ENCODE measurements around the gene DGCR6L. TPM values are rescaled to one million over a fixed set of nuclear protein-coding genes. Genes with fewer than 3 reads are reported as not detected.
"Not testable (repeated sequence)": the region's sequence is repeated elsewhere in the genome, so short reads cannot be mapped to it uniquely, and the experiment has no call there.

DGCR6L gene
- total RNA-seq, 1 experiment from 2014 or later = 38.6 TPM

GRCh38 chr22:20310773-20311172 is 9.1 kb downstream of the DGCR6L start:
- H2AFZ ChIP-seq (ENCODE audit: low read length); H3K4ac ChIP-seq (ENCODE audit: low read depth, low read length); H3K27ac Mint-ChIP-seq; H3K4me1 ChIP-seq (ENCODE audit: insufficient read depth, low read length); H3K79me1 ChIP-seq (ENCODE audit: insufficient read depth, low read depth, low read length, poor library complexity, severe bottlenecking); H3T11ph ChIP-seq (ENCODE audit: low read length); H2BK5ac ChIP-seq (ENCODE audit: insufficient read length, low read length); H3K79me2 ChIP-seq (ENCODE audit: insufficient read depth, low read length); H3K27ac ChIP-seq (ENCODE audit: insufficient read length, low read depth, low read length); H3K23me2 ChIP-seq (ENCODE audit: insufficient read length, low read depth, low read length, poor library complexity, severe bottlenecking); H2BK15ac ChIP-seq (ENCODE audit: low read depth, low read length); H3K4me3 Mint-ChIP-seq; H2BK120ac ChIP-seq (ENCODE audit: low read depth, low read length, poor library complexity, severe bottlenecking); H3K23ac ChIP-seq (ENCODE audit: insufficient read length, low read depth, low read length); H3K27me3 Mint-ChIP-seq (ENCODE audit: low read depth); H3K4me1 Mint-ChIP-seq; DNase-seq; H3K36me3 Mint-ChIP-seq (ENCODE audit: insufficient read depth in 1 of 3, low read depth in 3 of 3); H3K56ac ChIP-seq (ENCODE audit: insufficient read length, low read depth, low read length); H3K14ac ChIP-seq (ENCODE audit: insufficient read depth, low read length); H4K91ac ChIP-seq (ENCODE audit: insufficient read length, low read depth, low read length); H3K9me3 ChIP-seq (ENCODE audit: control insufficient read depth, low read depth, low read length); H3K9ac ChIP-seq (ENCODE audit: extremely low read depth, insufficient read length, low read length); H4K8ac ChIP-seq (replicated peaks; ENCODE audit: insufficient read length, low read depth, low read length); H2BK12ac ChIP-seq (ENCODE audit: insufficient read length, low read depth, low read length); H3K27me3 ChIP-seq (ENCODE audit: insufficient read depth, low read length); H4K5ac ChIP-seq (ENCODE audit: insufficient read length, low read depth, low read length); H4K20me1 ChIP-seq (ENCODE audit: control insufficient read depth, insufficient read depth, insufficient read length); H2BK20ac ChIP-seq (ENCODE audit: low read depth, low read length, poor library complexity, severe bottlenecking); H2AK5ac ChIP-seq (ENCODE audit: insufficient read length, low read length); H3K9me3 Mint-ChIP-seq; H3K18ac ChIP-seq (ENCODE audit: insufficient read length, low read depth, low read length); H3K4me2 ChIP-seq (ENCODE audit: insufficient read depth, insufficient read length, low read length): not testable (repeated sequence)
- WGBS (ENCODE audit: extremely low coverage, insufficient read length, low lambda C conversion rate) = no CpG with 5 or more reads among the region's 6 CpGs

- not testable (repeated sequence) for H2BK15ac ChIP-seq (ENCODE audit: low read depth, low read length); H3K4ac ChIP-seq (ENCODE audit: low read depth, low read length); H2BK5ac ChIP-seq (ENCODE audit: insufficient read length, low read length); H2BK120ac ChIP-seq (ENCODE audit: low read depth, low read length, poor library complexity, severe bottlenecking); H4K91ac ChIP-seq (ENCODE audit: insufficient read length, low read depth, low read length); H3K18ac ChIP-seq (ENCODE audit: insufficient read length, low read depth, low read length); H4K8ac ChIP-seq (replicated peaks; ENCODE audit: insufficient read length, low read depth, low read length); H3K23ac ChIP-seq (ENCODE audit: insufficient read length, low read depth, low read length); H3K27ac ChIP-seq (ENCODE audit: insufficient read length, low read depth, low read length); H2AK5ac ChIP-seq (ENCODE audit: insufficient read length, low read length); H3K4me3 Mint-ChIP-seq; H3K9me3 Mint-ChIP-seq; H3K27me3 Mint-ChIP-seq (ENCODE audit: low read depth); H3K9me3 ChIP-seq (ENCODE audit: control insufficient read depth, low read depth, low read length); H2BK12ac ChIP-seq (ENCODE audit: insufficient read length, low read depth, low read length); H3K27me3 ChIP-seq (ENCODE audit: insufficient read depth, low read length); H3K79me2 ChIP-seq (ENCODE audit: insufficient read depth, low read length); H3K4me1 Mint-ChIP-seq; H3K27ac Mint-ChIP-seq; H2BK20ac ChIP-seq (ENCODE audit: low read depth, low read length, poor library complexity, severe bottlenecking); H3K4me2 ChIP-seq (ENCODE audit: insufficient read depth, insufficient read length, low read length); H3T11ph ChIP-seq (ENCODE audit: low read length); H3K56ac ChIP-seq (ENCODE audit: insufficient read length, low read depth, low read length); H3K9ac ChIP-seq (ENCODE audit: extremely low read depth, insufficient read length, low read length); H3K79me1 ChIP-seq (ENCODE audit: insufficient read depth, low read depth, low read length, poor library complexity, severe bottlenecking); H3K14ac ChIP-seq (ENCODE audit: insufficient read depth, low read length); DNase-seq; H2AFZ ChIP-seq (ENCODE audit: low read length); H3K4me1 ChIP-seq (ENCODE audit: insufficient read depth, low read length); H4K20me1 ChIP-seq (ENCODE audit: control insufficient read depth, insufficient read depth, insufficient read length); H3K23me2 ChIP-seq (ENCODE audit: insufficient read length, low read depth, low read length, poor library complexity, severe bottlenecking); H4K5ac ChIP-seq (ENCODE audit: insufficient read length, low read depth, low read length); H3K36me3 Mint-ChIP-seq (ENCODE audit: insufficient read depth in 1 of 3, low read depth in 3 of 3)
- no CpG with 5 or more reads among the region's 7 CpGs for WGBS (ENCODE audit: extremely low coverage, insufficient read length, low lambda C conversion rate)
Observed at GRCh38 chr22:20310180-20310579, 9.7 kb downstream of the DGCR6L start.

Data from H9 (cell line).